Astrocyte of the hippocampus (primary cell): Measurements from ENCODE around the gene FAM118B.

Source experiments
- DNase-seq: peaks from one replicate; pipeline ENCODE4 v3.0.0; 2011; ENCODE audit warnings: low read depth, low spot score

FAM118B gene

DNA sequence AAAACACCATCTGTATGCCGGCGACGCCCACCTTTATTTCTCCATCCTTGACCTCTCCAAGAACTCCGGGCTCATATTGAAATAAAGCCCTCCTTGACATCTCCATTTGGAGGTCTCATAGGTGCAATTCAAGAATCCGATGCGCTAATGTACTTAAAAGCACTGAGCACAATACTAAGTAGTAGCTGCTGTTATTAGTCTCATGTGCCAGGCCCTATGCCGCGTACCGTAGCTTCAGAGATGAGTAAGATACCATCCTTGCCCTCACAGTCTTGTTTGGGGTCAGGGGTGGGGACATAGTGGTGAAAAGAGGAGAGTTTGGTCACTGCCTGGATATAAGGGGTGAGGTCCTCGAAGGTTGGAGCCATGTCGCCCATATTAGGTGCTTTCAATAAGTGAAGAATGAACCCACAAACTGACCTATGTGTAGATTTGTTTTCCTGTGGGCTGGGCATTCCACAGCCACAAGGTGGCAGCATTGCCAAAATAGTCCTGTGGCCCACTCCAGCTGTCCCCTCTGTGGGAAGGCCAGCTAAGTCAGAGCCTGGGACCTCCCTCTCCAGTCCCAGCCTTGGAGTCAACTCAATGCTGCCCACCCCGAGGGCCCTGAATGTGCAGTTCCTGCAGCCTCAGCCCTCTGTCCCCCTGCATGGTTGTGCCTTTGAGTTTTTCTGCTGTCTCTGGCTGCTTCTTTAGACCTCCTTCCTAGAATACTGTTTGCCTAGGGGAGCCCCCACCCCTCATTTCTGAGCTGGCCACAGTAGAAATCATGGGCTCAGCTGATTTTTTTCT, 98.8 kb downstream of the FAM118B start:
- DNase-seq: peak; percentile 86

DNA sequence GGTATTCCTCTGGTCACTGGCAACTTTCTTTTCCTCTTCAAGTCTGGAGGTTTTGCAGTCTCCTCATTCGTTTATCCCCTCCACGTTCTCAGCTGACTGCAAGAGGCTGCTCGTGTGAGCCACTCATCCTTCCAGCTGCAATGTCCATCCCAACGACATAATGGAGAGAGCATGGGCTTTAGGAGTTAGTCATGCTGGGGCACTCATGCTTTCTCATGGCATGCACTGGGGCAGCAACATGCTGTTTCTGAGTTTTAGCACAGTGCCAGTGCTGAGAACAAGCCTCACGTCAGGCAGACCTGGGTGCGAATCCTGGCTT, 99.4 kb downstream of the FAM118B start:
- no peak for DNase-seq

DNA sequence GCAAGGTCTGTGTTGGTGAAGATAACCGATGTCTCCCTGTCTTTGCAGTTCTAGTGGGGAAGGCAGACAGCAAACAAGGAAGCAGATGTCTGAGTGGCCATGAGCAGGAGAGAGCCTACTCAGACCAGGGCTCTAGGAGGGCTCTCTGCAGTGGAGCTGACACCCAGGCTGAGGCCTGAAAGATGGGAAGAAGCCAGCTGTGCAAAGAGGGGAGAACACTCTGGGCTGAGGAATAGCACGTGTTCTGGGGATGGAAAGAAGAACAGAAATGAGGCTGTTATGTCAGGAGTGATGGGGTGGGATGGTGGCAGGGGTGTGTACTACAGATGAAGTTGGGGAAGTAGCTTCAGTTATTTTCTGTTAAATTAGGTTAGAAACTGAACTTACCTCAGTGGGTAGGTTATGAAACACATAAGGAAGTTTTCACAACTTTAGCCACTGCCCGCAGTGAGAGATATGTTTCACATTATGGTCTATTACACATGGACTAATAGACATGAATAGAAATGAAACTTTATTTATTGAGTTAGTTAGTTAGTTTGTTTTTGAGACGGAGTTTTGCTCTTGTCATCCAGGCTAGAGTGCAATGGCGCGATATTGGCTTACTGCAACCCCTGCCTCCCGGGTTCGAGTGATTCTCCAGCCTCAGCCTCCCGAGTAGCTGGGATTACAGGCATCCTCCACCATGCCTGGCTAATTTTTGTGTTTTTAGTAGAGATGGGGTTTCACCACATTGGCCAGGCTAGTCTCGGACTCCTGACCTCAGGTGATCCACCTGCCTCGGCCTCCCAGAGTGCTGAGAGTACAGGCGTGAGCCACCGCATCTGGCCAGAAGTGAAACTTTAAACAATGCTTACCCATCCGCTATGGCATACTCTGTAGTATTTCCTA, 100.1 kb downstream of the FAM118B start:
- DNase-seq: no peak
